Panc1 (cell line): ENCODE results near the gene LSM2.

Experiments
- CTCF ChIP-seq: fragments of 450-650 bp; IDR thresholded peaks from 2 replicates; pipeline ENCODE4 v1.5.1; 2017; ENCODE audit warnings: mild to moderate bottlenecking
- REST ChIP-seq, 2 experiments: IDR thresholded peaks; 2 replicates each; pipeline ENCODE4 v1.6.1; 2011 to 2012; ENCODE audit warnings: low read depth in 2 of 2, control low read depth in 1 of 2, low read length in 1 of 2, mild to moderate bottlenecking in 1 of 2, moderate library complexity in 1 of 2; ENCODE audit not compliant: insufficient read depth in 1 of 2

GRCh38 chr6:31829633-31830283 is 23.0 kb upstream of the LSM2 start:
- TF ChIP-seq CTCF (no peak), REST (IDR thresholded peaks at IDR 0.05; ENCODE audit: insufficient read depth in 1 of 2, low read depth in 2 of 2, low read length in 1 of 2) (no peak)
